Mucosa of descending colon (tissue), 3 donors: ENCODE data around the gene UBR7. TPM values are rescaled to one million over a fixed set of nuclear protein-coding genes. Genes with fewer than 3 reads are reported as not detected.
"Not testable (repeated sequence)": the region's sequence is repeated elsewhere in the genome, so short reads cannot be mapped to it uniquely, and the experiment has no call there.

Source experiments
- ATAC-seq: fragments of 200-7000 bp; cut with Tn5 transposase; one replicate; pipeline ENCODE4 v1.9.1; 2020; ENCODE audit warnings: mild to moderate bottlenecking, moderate library complexity
- DNase-seq, 3 donors: peaks; one replicate each; pipeline ENCODE4 v3.0.0-alpha.2; 2020
- H3K36me3 ChIP-seq: fragments of 200-600 bp; one replicate; pipeline ENCODE4 v1.8.0; 2021; ENCODE audit warnings: low read depth, mild to moderate bottlenecking
- H3K4me1 ChIP-seq: fragments of 200-600 bp; one replicate; pipeline ENCODE4 v1.8.0; 2021; ENCODE audit warnings: low read depth, mild to moderate bottlenecking
- H3K4me3 ChIP-seq: fragments of 200-600 bp; one replicate; pipeline ENCODE4 v1.8.0; 2021; ENCODE audit warnings: mild to moderate bottlenecking
- H3K9me3 ChIP-seq: fragments of 200-600 bp; one replicate; pipeline ENCODE4 v1.8.0; 2021; ENCODE audit warnings: mild to moderate bottlenecking
- CTCF ChIP-seq: fragments of 200-600 bp; IDR thresholded peaks from one replicate; pipeline ENCODE4 v1.8.0; 2022; ENCODE audit warnings: antibody characterized with exemption, mild to moderate bottlenecking
- intact Hi-C, 2 donors: fragments of 100-400 bp; cut with DNase I in 1 of 2; cut with micrococcal nuclease in 1 of 2; formaldehyde crosslinking; loops; one replicate each; pipeline versions ENCODE4 v1.11.0 to v1.11.1; 2022; cut with DNase I, micrococcal nuclease
- total RNA-seq, 3 donors: library from RNA; stranded (reverse); fragmentation: NEBNext Ultra II Directional in 2 of 3; extraction: Animal tissue kit (Norgen Biotek cat#: 25700) in 2 of 3; gene quantifications; one replicate each; pipeline versions ENCODE4 v1.2.1 to v1.2.4, GENCODE V29; 2021 to 2023
- donor health status: DM: no; HTN: no; CAD: no; lungs with moderate emphysema.
- donor health status: DM: no; HTN: no; CAD: no.
- donor health status: DM: no; HTN: yes; CAD: no.

The UBR7 gene
- total RNA-seq, 3 donors from 2014 or later = 22.2 to 23.6 (median 22.4) TPM

GRCh38 chr14:93169619-93170018 lies 37.4 kb upstream of the UBR7 start:
- H3K9me3 ChIP-seq, ATAC-seq, H3K36me3 ChIP-seq, H3K4me1 ChIP-seq, intact Hi-C loops, DNase-seq, H3K4me3 ChIP-seq: not testable (repeated sequence)

- ATAC-seq, DNase-seq, H3K36me3 ChIP-seq, H3K9me3 ChIP-seq, intact Hi-C loops, H3K4me1 ChIP-seq, H3K4me3 ChIP-seq: not testable (repeated sequence)
Measured at GRCh38 chr14:93170141-93170540, 36.9 kb upstream of the UBR7 start.

- H3K4me3 ChIP-seq = no peak overlapping the region
Measured at GRCh38 chr14:93171376-93171775, 35.7 kb upstream of the UBR7 start.

GRCh38 chr14:93173943-93174395 lies 33.1 kb upstream of the UBR7 start:
- no peak for TF ChIP-seq CTCF
- Histone ChIP-seq H3K4me1 (peaks cover 5% of the 10 kb centered on the region), H3K4me3 (no peak overlapping the region), H3K9me3 (no peaks in the 10 kb centered on the region), H3K36me3 (no peaks in the 10 kb centered on the region)
- ATAC-seq = peak; percentile 66
- no peak for DNase-seq
- intact Hi-C loops = no loop called here

More at GRCh38 chr14:93171376-93171775, 35.7 kb upstream of the UBR7 start:
- Histone ChIP-seq H3K36me3 (no peaks in the 10 kb centered on the region), H3K9me3 (no peaks in the 10 kb centered on the region), H3K4me1 (peaks cover 5% of the 10 kb centered on the region)
- ATAC-seq = no peak
- DNase-seq = no peak
- intact Hi-C loops = no loop called here
- TF ChIP-seq CTCF = no peak

GRCh38 chr14:93174731-93175130 lies 32.3 kb upstream of the UBR7 start:
- H3K4me1 ChIP-seq, intact Hi-C loops, DNase-seq, H3K4me3 ChIP-seq, ATAC-seq, H3K36me3 ChIP-seq, H3K9me3 ChIP-seq: not testable (repeated sequence)

- no peak for TF ChIP-seq CTCF
- no peak for DNase-seq
- intact Hi-C loops = no loop called here
Measured at GRCh38 chr14:93175492-93175891, 31.6 kb upstream of the UBR7 start.

GRCh38 chr14:93183596-93184317 lies 23.3 kb upstream of the UBR7 start:
- Histone ChIP-seq H3K4me3 (peak overlapping the region; percentile 78), H3K4me1 (peaks cover 16% of the 10 kb centered on the region), H3K9me3 (no peaks in the 10 kb centered on the region), H3K36me3 (no peaks in the 10 kb centered on the region)
- no peak for TF ChIP-seq CTCF
- DNase-seq (peak in 1 of 3 donors; percentile 35), ATAC-seq (no peak)
- intact Hi-C loops = no loop called here

More at GRCh38 chr14:93175492-93175891, 31.6 kb upstream of the UBR7 start:
- Histone ChIP-seq H3K9me3 (no peaks in the 10 kb centered on the region), H3K36me3 (no peaks in the 10 kb centered on the region), H3K4me3 (no peak overlapping the region), H3K4me1 (peaks cover 5% of the 10 kb centered on the region)
- ATAC-seq = no peak
